ENCODE data around the gene TMTC2.

The TMTC2 gene

DNA sequence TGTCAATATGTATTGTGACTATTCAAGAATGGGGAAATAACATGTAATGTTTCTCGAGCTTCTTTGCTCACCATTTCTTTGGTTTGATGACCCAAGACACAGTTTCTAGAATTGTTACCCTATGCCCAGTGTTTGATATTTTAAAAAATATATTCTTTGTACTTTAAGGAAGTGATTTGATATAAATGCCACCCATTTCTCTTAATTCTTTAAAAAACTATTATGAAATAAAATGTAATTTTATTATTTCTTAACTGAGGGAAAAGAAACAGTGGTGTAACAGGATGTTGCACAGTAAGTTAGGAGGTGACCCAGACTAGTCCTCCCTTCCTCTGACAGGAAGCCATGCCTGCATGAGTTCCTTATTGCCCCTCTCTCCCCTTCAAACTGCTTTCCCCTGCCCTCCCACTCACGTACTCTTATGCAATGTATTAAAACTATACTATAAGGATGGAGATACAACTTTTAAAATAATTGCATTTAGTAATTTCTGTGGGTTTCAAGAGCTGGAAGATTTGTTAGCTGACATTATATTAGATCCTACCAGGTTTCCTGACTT is 279.4 kb downstream of the TMTC2 start:
- no peak overlapping the region for H3K4me3 Mint-ChIP-seq
- H3K27ac Mint-ChIP-seq, result no peak overlapping the region
- no peak for ATAC-seq
- no peaks in the 10 kb centered on the region for H3K4me1 Mint-ChIP-seq
- H3K9me3 Mint-ChIP-seq, result no peaks in the 10 kb centered on the region
- DNase-seq (ENCODE audit: low spot score in 2 of 2), result no peak
- H3K36me3 Mint-ChIP-seq, result no peaks in the 10 kb centered on the region

GRCh38 chr12:82968631-82969367 is 282.1 kb downstream of the TMTC2 start:
- Mint-ChIP-seq H3K4me3 (no peak overlapping the region), H3K27ac (no peak overlapping the region), H3K4me1 (no peaks in the 10 kb centered on the region), H3K36me3 (no peaks in the 10 kb centered on the region), H3K9me3 (no peaks in the 10 kb centered on the region)
- ATAC-seq (no peak), DNase-seq (ENCODE audit: low spot score in 2 of 2) (no peak)

DNA sequence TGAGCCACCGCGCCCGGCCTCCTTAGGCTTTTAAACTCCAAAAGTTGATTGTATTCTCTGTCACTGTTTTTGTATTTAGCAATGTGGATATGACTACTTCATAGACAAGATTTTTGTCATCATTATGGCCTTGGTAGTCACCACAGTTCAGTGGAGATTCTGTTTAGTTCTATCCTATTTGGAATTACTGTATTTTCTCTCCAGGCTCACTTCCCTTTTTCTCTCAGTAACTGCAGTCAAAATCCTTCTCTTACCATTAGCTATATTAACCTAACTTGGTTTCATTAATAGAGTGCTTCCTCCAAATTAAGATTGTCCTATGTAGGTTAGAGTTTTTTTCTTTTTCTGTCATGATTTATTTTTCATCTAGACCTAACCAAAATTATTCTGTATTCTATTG is 283.9 kb downstream of the TMTC2 start:
- no peaks in the 10 kb centered on the region for H3K36me3 Mint-ChIP-seq
- no peak overlapping the region for H3K27ac Mint-ChIP-seq
- H3K9me3 Mint-ChIP-seq, result no peaks in the 10 kb centered on the region
- H3K4me3 Mint-ChIP-seq, result no peak overlapping the region
- no peak for DNase-seq (ENCODE audit: low spot score in 2 of 2)
- no peaks in the 10 kb centered on the region for H3K4me1 Mint-ChIP-seq
- ATAC-seq, result no peak

GRCh38 chr12:82971584-82971983 is 284.9 kb downstream of the TMTC2 start:
- no peaks in the 10 kb centered on the region for H3K9me3 Mint-ChIP-seq
- no peak overlapping the region for H3K4me3 Mint-ChIP-seq
- no peaks in the 10 kb centered on the region for H3K4me1 Mint-ChIP-seq
- H3K36me3 Mint-ChIP-seq, result no peaks in the 10 kb centered on the region
- ATAC-seq (no peak), DNase-seq (ENCODE audit: low spot score in 2 of 2) (no peak)
- no peak overlapping the region for H3K27ac Mint-ChIP-seq

GRCh38 chr12:82972624-82973023 is 285.9 kb downstream of the TMTC2 start:
- no peaks in the 10 kb centered on the region for H3K36me3 Mint-ChIP-seq
- no peak overlapping the region for H3K4me3 Mint-ChIP-seq
- ATAC-seq (no peak), DNase-seq (ENCODE audit: low spot score in 2 of 2) (no peak)
- no peaks in the 10 kb centered on the region for H3K4me1 Mint-ChIP-seq
- H3K27ac Mint-ChIP-seq, result no peak overlapping the region
- no peaks in the 10 kb centered on the region for H3K9me3 Mint-ChIP-seq

GRCh38 chr12:82973592-82973991 is 286.9 kb downstream of the TMTC2 start:
- H3K36me3 Mint-ChIP-seq, result no peaks in the 10 kb centered on the region
- no peak overlapping the region for H3K27ac Mint-ChIP-seq
- no peaks in the 10 kb centered on the region for H3K9me3 Mint-ChIP-seq
- no peaks in the 10 kb centered on the region for H3K4me1 Mint-ChIP-seq
- no peak overlapping the region for H3K4me3 Mint-ChIP-seq
- no peak for DNase-seq (ENCODE audit: low spot score in 2 of 2)
- ATAC-seq, result no peak

DNA sequence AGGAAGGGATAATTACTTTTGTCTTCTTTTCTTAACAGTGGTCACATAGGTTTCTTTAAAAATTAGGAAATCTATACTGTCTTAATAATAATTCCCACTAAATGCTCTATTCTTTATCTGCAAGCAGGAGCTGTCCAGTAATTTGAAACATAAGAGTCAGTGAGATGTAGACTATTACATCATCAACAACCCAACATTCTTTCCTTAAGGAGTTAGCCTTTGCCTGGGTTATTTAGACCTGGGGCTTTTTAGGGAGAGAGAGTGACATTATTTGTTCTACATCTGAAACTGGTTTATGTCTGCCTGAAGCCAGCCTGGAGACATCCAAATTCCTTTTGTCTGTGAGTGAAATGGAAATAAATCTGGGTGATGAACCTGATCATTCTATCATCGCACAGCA is 294.4 kb downstream of the TMTC2 start:
- DNase-seq (ENCODE audit: low spot score in 2 of 2), result no peak
- H3K27ac Mint-ChIP-seq, result no peak overlapping the region
- H3K4me1 Mint-ChIP-seq, result no peaks in the 10 kb centered on the region
- H3K36me3 Mint-ChIP-seq, result no peaks in the 10 kb centered on the region
- H3K4me3 Mint-ChIP-seq, result no peak overlapping the region
- no peaks in the 10 kb centered on the region for H3K9me3 Mint-ChIP-seq
- no peak for ATAC-seq

DNA sequence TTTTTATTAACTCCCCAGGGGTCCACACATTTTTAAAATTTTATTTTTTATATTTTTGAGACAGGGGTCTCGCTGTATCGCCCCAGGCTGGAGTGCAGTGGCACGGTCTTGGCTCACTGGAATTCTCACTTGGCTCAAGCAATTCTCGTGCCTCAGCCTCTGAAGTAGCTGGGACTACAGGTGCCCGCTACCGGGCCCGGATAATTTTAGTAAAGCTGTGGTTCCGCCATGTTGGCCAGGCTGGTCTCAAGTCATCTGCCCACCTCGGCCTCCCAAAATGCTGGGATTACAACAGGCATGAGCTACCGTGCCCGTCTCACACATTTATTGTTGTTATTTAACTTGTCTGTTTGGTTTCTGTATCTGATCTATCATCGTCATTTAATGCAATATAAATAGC is 307.4 kb downstream of the TMTC2 start:
- ATAC-seq, result no peak
- no peak overlapping the region for H3K4me3 Mint-ChIP-seq
- no peaks in the 10 kb centered on the region for H3K4me1 Mint-ChIP-seq
- H3K9me3 Mint-ChIP-seq, result no peaks in the 10 kb centered on the region
- H3K27ac Mint-ChIP-seq, result no peak overlapping the region
- no peaks in the 10 kb centered on the region for H3K36me3 Mint-ChIP-seq
- DNase-seq (ENCODE audit: low spot score in 2 of 2), result no peak

- peaks cover 3% of the 10 kb centered on the region for H3K9me3 Mint-ChIP-seq
- ATAC-seq, result peak; percentile 100
- no peaks in the 10 kb centered on the region for H3K4me1 Mint-ChIP-seq
- no peak overlapping the region for H3K4me3 Mint-ChIP-seq
- H3K36me3 Mint-ChIP-seq, result no peaks in the 10 kb centered on the region
- no peak overlapping the region for H3K27ac Mint-ChIP-seq
- DNase-seq (ENCODE audit: low spot score in 2 of 2), result no peak
Observed at GRCh38 chr12:82996168-82996812, 309.6 kb downstream of the TMTC2 start.

- H3K9me3 Mint-ChIP-seq, result peaks cover 3% of the 10 kb centered on the region
- no peak for DNase-seq (ENCODE audit: low spot score in 2 of 2)
- ATAC-seq, result no peak
- H3K4me3 Mint-ChIP-seq, result no peak overlapping the region
- no peak overlapping the region for H3K27ac Mint-ChIP-seq
- H3K36me3 Mint-ChIP-seq, result no peaks in the 10 kb centered on the region
- no peaks in the 10 kb centered on the region for H3K4me1 Mint-ChIP-seq
Observed at GRCh38 chr12:82998509-82998908, 311.8 kb downstream of the TMTC2 start.

DNA sequence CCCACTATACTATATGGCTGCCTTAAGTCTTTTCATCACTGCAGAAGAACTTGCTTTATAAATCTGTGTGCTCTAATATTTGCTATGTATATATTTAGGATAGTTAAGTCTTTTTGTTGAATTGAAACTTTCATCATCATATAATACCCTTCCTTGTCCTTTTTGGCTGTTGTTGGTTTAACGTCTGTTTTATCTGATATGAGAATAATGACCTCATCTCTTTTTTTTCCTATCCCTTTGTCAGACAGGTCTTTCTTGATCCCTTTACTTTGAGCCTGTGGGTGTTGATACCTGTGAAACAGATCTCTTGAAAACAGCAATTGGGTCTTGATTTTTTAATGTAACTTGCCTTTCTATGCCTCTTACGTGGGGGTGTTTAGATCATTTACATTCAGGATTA is 316.3 kb downstream of the TMTC2 start:
- H3K36me3 Mint-ChIP-seq, result no peaks in the 10 kb centered on the region
- ATAC-seq, result no peak
- no peak overlapping the region for H3K27ac Mint-ChIP-seq

GRCh38 chr12:83005534-83006197 is 319.0 kb downstream of the TMTC2 start:
- Mint-ChIP-seq H3K36me3 (no peaks in the 10 kb centered on the region), H3K27ac (no peak overlapping the region), H3K4me1 (no peaks in the 10 kb centered on the region), H3K4me3 (no peak overlapping the region), H3K9me3 (peaks cover 28% of the 10 kb centered on the region)
- DNase-seq (ENCODE audit: low spot score in 2 of 2) (no peak), ATAC-seq (no peak)

More for the DNA sequence above, 316.3 kb downstream of the TMTC2 start:
- no peak for DNase-seq (ENCODE audit: low spot score in 2 of 2)
- no peaks in the 10 kb centered on the region for H3K4me1 Mint-ChIP-seq
- peaks cover 16% of the 10 kb centered on the region for H3K9me3 Mint-ChIP-seq
- H3K4me3 Mint-ChIP-seq, result no peak overlapping the region

- no peak overlapping the region for H3K27ac Mint-ChIP-seq
- ATAC-seq, result no peak
- no peak overlapping the region for H3K4me3 Mint-ChIP-seq
- no peak for DNase-seq (ENCODE audit: low spot score in 2 of 2)
- no peaks in the 10 kb centered on the region for H3K36me3 Mint-ChIP-seq
- peaks cover 31% of the 10 kb centered on the region for H3K9me3 Mint-ChIP-seq
- no peaks in the 10 kb centered on the region for H3K4me1 Mint-ChIP-seq
Observed at GRCh38 chr12:83008703-83009102, 322.0 kb downstream of the TMTC2 start.

DNA sequence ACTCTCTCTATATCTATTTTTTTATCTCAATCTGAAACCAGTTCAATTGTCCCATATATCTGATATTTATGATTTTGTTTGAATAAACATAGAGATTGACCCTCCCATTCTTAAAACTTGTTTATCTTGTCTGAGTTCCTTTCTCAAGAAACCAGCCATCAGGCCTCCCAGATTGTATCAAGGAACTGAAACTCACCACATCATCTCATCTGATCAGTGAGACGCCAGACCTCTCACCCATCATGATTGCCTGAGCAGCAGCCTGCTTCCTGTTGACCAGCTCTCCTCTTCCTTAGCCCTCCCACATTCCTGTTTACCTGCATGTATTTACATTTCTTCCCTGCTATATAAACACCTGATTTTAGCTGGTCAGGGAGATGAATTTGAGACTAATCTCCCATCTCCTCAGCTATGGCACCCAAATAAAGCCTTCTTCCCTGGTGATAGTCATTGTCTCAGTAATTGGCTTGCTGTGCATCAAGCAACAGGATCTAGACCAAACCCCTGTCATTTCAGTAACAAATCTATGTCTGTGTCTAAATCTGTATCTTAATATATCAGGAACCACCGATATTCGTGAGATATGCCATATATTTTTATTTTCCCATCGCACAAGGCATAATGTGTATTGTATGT is 323.6 kb downstream of the TMTC2 start:
- ATAC-seq, result no peak
- peaks cover 31% of the 10 kb centered on the region for H3K9me3 Mint-ChIP-seq
- no peak overlapping the region for H3K4me3 Mint-ChIP-seq
- no peak for DNase-seq (ENCODE audit: low spot score in 2 of 2)
- no peaks in the 10 kb centered on the region for H3K36me3 Mint-ChIP-seq
- no peaks in the 10 kb centered on the region for H3K4me1 Mint-ChIP-seq
- no peak overlapping the region for H3K27ac Mint-ChIP-seq

DNA sequence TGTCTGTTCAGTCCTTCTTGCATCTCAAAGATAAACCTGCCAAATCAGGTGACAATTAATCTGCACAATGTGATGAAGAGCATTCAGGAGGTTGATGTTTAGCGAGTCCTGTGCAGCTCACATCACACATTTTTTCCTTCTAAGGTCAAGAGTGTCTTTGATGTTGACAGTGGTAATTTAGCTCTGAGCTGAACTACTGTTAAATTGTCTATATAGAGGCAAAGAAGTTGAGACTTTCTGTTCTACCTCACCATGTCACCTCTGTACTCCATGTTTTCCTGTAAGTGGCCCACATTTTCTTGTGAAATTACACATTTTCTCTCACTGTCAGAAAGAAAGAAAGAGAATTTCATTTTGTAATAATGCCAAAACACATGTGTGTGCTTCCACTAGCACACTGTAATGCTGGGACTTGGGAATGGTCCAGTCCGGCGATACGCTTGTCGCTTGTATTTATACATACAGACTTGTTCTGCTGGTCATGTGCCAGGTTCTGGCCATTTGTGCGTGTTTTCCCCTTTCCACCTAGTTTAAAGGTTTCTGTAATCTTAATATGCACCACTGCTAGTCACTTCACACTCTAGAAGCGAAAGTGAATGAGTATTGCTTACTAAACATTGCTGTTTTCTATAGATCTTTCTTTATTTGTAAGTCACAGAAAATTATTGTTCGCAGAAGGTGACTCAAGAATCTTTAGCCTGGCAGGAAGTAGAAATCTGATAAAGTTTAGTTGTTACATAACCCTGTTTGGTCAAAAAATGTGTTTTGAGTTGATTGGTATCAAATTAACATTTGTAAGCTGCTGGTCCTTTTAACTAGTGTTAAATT is 328.9 kb downstream of the TMTC2 start:
- Mint-ChIP-seq H3K4me3 (no peak overlapping the region), H3K9me3 (peaks cover 3% of the 10 kb centered on the region), H3K27ac (no peak overlapping the region), H3K36me3 (no peaks in the 10 kb centered on the region), H3K4me1 (no peaks in the 10 kb centered on the region)
- ATAC-seq (peak; percentile 52), DNase-seq (ENCODE audit: low spot score in 2 of 2) (no peak)

Measured in stimulated activated effector memory CD8-positive, alpha-beta T cell treated with anti-CD3 and anti-CD28 coated beads, Interleukin-12 subunit alpha, Interleukin-12 subunit beta, amount 100 ng/mL, for 72 hours (primary cell).